Tibial nerve (tissue), 4 donors: ENCODE results near the gene YAE1. TPM values are rescaled to one million over a fixed set of nuclear protein-coding genes. Genes with fewer than 3 reads are reported as not detected.

ENCODE experiments used
- DNase-seq, 2 donors: peaks; one replicate each; pipeline ENCODE4 v3.0.0-alpha.2; 2019; ENCODE audit warnings: low spot score in 2 of 2
- H3K27ac ChIP-seq, 4 donors: fragments of 200-600 bp; sonication (generic) in 3 of 4; one replicate each; pipeline ENCODE4 v1.5.1; 2017 to 2019; ENCODE audit warnings: mild to moderate bottlenecking in 1 of 4
- H3K27me3 ChIP-seq, 2 donors: fragments of 200-600 bp; sonication (generic) in 1 of 2; one replicate each; pipeline versions ENCODE4 v1.5.1 to v1.6.0; 2017 to 2019
- H3K36me3 ChIP-seq, 3 donors: fragments of 200-600 bp; sonication (generic); one replicate each; pipeline ENCODE4 v1.5.1; 2018 to 2019
- H3K4me1 ChIP-seq, 4 donors: fragments of 200-600 bp; sonication (generic) in 3 of 4; one replicate each; pipeline ENCODE4 v1.5.1; 2017 to 2019
- H3K4me3 ChIP-seq, 4 donors: fragments of 200-600 bp; sonication (generic) in 3 of 4; one replicate each; pipeline ENCODE4 v1.5.1; 2017 to 2019; ENCODE audit warnings: mild to moderate bottlenecking in 1 of 4, moderate library complexity in 1 of 4
- H3K9me3 ChIP-seq, 4 donors: fragments of 200-600 bp; sonication (generic) in 3 of 4; one replicate each; pipeline ENCODE4 v1.5.1; 2017 to 2019
- EP300 ChIP-seq, 2 donors: sonication (generic); formaldehyde crosslinking; IDR thresholded peaks; one replicate each; pipeline ENCODE4 v1.6.1; 2017; ENCODE audit warnings: antibody characterized with exemption in 2 of 2, mild to moderate bottlenecking in 1 of 2
- POLR2A ChIP-seq, 2 donors: fragments of 450-650 bp; IDR thresholded peaks; one replicate each; pipeline ENCODE4 v1.6.1; 2017; ENCODE audit warnings: antibody characterized with exemption in 2 of 2, mild to moderate bottlenecking in 2 of 2, moderate library complexity in 2 of 2
- WGBS, 2 donors: methylation state at CpG; one replicate each; pipeline ENCODE4 v1.1.5; 2018; 5-methylcytosine and 5-hydroxymethylcytosine counted together
- total RNA-seq, 4 donors: library from RNA; depleted of rRNA; stranded (reverse); fragments of >200 nt; gene quantifications; one replicate each; pipeline ENCODE4 v1.1.0, GENCODE V29; 2016
- TF ChIP-seq, protein P1 (sequence below), 5 experiments: fragments of 200-600 bp in 3 of 5; fragments of 450-650 bp in 2 of 5; sonication (generic) in 3 of 5; IDR thresholded peaks; one replicate each; pipeline ENCODE4 v1.5.1; 2016 to 2019; ENCODE audit warnings: antibody characterized with exemption in 5 of 5, mild to moderate bottlenecking in 3 of 5, moderate library complexity in 2 of 5

YAE1 gene
- total RNA-seq, 4 donors from 2014 or later: 7.1 to 29.3 (median 18.4) TPM

DNA sequence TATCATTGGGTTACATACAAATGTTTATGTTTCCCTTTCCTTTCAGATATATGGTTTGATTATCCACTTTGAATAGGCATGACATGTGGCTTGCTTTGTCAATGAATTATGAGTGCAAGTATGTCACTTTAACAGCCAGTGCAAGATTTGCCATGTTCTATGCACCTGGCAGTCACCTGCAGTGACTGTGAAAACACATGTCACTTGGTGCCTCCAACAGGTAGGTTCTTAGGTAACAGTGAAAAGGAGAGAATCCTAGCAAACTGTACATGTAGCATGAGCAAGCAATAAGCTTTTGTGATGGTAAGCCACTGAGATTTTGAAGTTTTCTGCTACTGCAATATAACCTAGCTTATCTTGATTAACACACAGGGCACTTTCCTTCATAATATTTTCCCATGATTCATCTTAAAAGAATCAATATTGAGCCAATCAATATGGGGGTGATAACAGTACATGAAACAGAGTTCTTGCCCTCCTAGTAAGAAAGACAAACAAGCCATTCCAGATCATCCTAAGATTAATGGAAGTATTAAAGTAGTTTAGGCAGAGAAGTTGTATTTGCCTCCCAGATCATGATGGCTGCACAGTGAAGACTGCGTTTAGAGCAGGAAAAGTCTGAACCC lies 49.3 kb downstream of the YAE1 start:
- no peak overlapping the region for H3K27ac ChIP-seq
- DNase-seq: no peak
- no peaks in the 10 kb centered on the region for H3K9me3 ChIP-seq
- 79 to 80% methylated on average over 1 of the region's 1 CpG for WGBS, 2 donors
- H3K4me1 ChIP-seq: no peaks in the 10 kb centered on the region
- no peak overlapping the region for H3K4me3 ChIP-seq
- TF ChIP-seq EP300 (IDR thresholded peaks at IDR 0.05) (no peak), POLR2A (IDR thresholded peaks at IDR 0.05) (no peak)
- TF ChIP-seq, protein P1, sequence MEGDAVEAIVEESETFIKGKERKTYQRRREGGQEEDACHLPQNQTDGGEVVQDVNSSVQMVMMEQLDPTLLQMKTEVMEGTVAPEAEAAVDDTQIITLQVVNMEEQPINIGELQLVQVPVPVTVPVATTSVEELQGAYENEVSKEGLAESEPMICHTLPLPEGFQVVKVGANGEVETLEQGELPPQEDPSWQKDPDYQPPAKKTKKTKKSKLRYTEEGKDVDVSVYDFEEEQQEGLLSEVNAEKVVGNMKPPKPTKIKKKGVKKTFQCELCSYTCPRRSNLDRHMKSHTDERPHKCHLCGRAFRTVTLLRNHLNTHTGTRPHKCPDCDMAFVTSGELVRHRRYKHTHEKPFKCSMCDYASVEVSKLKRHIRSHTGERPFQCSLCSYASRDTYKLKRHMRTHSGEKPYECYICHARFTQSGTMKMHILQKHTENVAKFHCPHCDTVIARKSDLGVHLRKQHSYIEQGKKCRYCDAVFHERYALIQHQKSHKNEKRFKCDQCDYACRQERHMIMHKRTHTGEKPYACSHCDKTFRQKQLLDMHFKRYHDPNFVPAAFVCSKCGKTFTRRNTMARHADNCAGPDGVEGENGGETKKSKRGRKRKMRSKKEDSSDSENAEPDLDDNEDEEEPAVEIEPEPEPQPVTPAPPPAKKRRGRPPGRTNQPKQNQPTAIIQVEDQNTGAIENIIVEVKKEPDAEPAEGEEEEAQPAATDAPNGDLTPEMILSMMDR (IDR thresholded peaks at IDR 0.05): no peak
- no peaks in the 10 kb centered on the region for H3K36me3 ChIP-seq
- H3K27me3 ChIP-seq: no peaks in the 10 kb centered on the region

DNA sequence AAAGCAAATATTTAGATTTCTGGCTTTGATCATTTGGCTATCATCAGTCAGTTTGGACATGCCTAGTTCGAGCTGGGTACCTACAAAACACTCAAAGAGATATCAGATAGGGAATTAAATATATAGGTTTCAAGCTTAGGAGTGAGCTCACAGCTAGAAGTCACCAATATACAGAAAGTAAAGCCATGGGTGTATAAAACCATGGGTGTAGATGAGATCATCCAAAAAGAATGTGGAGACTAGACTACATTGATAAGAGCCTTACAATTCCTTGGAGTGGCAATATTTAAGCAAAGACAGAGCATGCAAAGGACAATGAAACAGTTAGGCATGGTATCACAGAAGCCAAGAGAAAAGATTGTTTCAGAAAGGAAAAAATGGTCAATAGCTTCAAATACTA lies 49.9 kb downstream of the YAE1 start:
- Histone ChIP-seq H3K4me3 (no peak overlapping the region), H3K36me3 (no peaks in the 10 kb centered on the region), H3K27me3 (no peaks in the 10 kb centered on the region), H3K4me1 (no peaks in the 10 kb centered on the region), H3K9me3 (no peaks in the 10 kb centered on the region), H3K27ac (no peak overlapping the region)
- no peak for DNase-seq
- WGBS, 2 donors: 53 to 68% methylated on average over 1 of the region's 1 CpG
- TF ChIP-seq, protein P1 (IDR thresholded peaks at IDR 0.05): no peak
- no peak for TF ChIP-seq POLR2A (IDR thresholded peaks at IDR 0.05)
- no peak for TF ChIP-seq EP300 (IDR thresholded peaks at IDR 0.05)

DNA sequence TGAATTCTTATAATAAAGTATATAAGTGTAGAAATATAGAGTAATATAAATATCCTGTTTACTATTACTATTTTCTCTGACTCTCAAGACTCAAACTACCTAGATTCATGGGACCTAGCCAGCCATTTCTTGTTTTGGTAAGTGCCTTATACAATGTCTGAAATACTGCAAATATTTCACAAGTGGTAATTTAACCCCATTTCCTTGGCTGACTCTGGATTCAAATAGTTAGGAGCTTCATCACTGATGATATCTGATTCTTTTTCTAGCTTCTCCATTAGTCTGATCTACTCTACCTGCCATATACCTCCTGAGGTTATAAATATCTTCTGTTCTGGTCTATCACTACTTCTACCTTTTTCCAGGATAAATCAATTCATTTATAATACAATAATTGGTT lies 50.8 kb downstream of the YAE1 start:
- Histone ChIP-seq H3K27me3 (no peaks in the 10 kb centered on the region), H3K27ac (no peak overlapping the region), H3K9me3 (no peaks in the 10 kb centered on the region), H3K4me3 (no peak overlapping the region), H3K36me3 (no peaks in the 10 kb centered on the region), H3K4me1 (peaks cover 0 to 4% (median 0%) of the 10 kb centered on the region in 4 donors)
- TF ChIP-seq, protein P1 (IDR thresholded peaks at IDR 0.05): no peak
- TF ChIP-seq EP300 (IDR thresholded peaks at IDR 0.05): no peak
- TF ChIP-seq POLR2A (IDR thresholded peaks at IDR 0.05): no peak
- no peak for DNase-seq

DNA sequence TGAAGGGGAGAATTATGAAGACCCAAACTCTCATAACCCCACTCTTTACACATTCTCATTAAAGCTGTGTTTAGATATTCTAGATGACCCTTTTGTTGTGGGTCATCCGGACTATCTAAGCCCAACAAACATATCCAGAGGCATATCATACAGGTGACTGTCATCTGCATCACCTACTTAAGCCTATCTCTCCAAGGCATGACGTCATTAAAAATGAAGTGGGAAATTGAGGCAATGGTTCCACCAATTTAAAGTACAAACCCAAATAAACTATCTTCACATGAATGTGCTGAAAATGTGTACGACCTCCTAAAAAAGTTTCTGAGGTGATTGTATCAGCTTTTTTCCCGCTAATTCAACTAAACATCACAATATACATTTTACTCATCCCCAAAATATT lies 52.7 kb downstream of the YAE1 start:
- DNase-seq: no peak
- 89 to 94% methylated on average over 4 of the region's 4 CpGs for WGBS, 2 donors

DNA sequence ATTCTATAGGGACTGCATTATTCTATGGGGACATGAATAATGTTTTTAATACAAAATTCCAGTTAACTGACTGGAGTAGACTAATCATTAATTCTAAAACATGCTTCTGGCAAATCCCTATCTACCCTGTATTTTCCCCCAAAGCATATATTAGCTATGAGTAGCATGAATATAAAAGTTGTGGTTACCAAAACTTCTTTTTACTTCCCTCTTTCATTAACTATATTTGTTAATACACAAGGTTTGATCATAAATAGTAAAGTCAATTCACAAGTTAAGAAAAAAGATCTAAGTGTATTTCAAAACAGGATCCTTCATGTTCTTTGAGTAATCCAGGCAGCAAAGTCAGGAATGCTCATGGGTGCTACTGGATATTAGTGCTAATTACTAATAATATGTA lies 54.3 kb downstream of the YAE1 start:
- DNase-seq: no peak
- H3K27ac ChIP-seq: no peak overlapping the region
- no peaks in the 10 kb centered on the region for H3K36me3 ChIP-seq
- no peaks in the 10 kb centered on the region for H3K9me3 ChIP-seq
- TF ChIP-seq POLR2A (IDR thresholded peaks at IDR 0.05): no peak
- TF ChIP-seq, protein P1 (IDR thresholded peaks at IDR 0.05): no peak
- no peak for TF ChIP-seq EP300 (IDR thresholded peaks at IDR 0.05)
- H3K4me3 ChIP-seq: no peak overlapping the region
- H3K27me3 ChIP-seq: no peaks in the 10 kb centered on the region
- H3K4me1 ChIP-seq: peaks cover 0 to 24% (median 14%) of the 10 kb centered on the region in 4 donors

More for the DNA sequence above, 52.7 kb downstream of the YAE1 start:
- TF ChIP-seq POLR2A (IDR thresholded peaks at IDR 0.05) (no peak), EP300 (IDR thresholded peaks at IDR 0.05) (no peak)
- TF ChIP-seq, protein P1 (IDR thresholded peaks at IDR 0.05): no peak
- H3K4me3 ChIP-seq: no peak overlapping the region
- H3K27ac ChIP-seq: no peak overlapping the region
- no peaks in the 10 kb centered on the region for H3K9me3 ChIP-seq
- peaks cover 0 to 11% (median 2%) of the 10 kb centered on the region in 4 donors for H3K4me1 ChIP-seq
- no peaks in the 10 kb centered on the region for H3K36me3 ChIP-seq
- H3K27me3 ChIP-seq: no peaks in the 10 kb centered on the region
